Cardiac septum (tissue), 1 donor: ENCODE measurements around the gene MZB1. TPM values are rescaled to one million over a fixed set of nuclear protein-coding genes. Genes with fewer than 3 reads are reported as not detected.
A peak's percentile ranks its signal among the peaks of the same experiment; 100 is the strongest.

Source experiments
- DNase-seq: peaks from one replicate; pipeline ENCODE4 v3.0.0-alpha.2; 2020; ENCODE audit warnings: low spot score
- intact Hi-C: fragments of 100-400 bp; cut with DNase I; formaldehyde crosslinking; loops from one replicate; pipeline ENCODE4 v1.14.0; 2022
- long read RNA-seq: library from polyadenylated mRNA; unstranded; transcript quantifications from one replicate; pipeline ENCODE4 v2.0.0, GENCODE V29; 2021
- total RNA-seq: library from RNA; stranded (reverse); fragmentation: NEBNext Ultra II Directional; extraction: Animal tissue kit (Norgen Biotek cat#: 25700); gene quantifications from one replicate; pipeline ENCODE4 v1.2.1, GENCODE V29; 2021
- donor health status: DM: no; HTN: no; CAD: no.

Gene MZB1, protein sequence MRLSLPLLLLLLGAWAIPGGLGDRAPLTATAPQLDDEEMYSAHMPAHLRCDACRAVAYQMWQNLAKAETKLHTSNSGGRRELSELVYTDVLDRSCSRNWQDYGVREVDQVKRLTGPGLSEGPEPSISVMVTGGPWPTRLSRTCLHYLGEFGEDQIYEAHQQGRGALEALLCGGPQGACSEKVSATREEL
- 0.51 TPM for total RNA-seq
- long read RNA-seq, result 0 reads

DNA sequence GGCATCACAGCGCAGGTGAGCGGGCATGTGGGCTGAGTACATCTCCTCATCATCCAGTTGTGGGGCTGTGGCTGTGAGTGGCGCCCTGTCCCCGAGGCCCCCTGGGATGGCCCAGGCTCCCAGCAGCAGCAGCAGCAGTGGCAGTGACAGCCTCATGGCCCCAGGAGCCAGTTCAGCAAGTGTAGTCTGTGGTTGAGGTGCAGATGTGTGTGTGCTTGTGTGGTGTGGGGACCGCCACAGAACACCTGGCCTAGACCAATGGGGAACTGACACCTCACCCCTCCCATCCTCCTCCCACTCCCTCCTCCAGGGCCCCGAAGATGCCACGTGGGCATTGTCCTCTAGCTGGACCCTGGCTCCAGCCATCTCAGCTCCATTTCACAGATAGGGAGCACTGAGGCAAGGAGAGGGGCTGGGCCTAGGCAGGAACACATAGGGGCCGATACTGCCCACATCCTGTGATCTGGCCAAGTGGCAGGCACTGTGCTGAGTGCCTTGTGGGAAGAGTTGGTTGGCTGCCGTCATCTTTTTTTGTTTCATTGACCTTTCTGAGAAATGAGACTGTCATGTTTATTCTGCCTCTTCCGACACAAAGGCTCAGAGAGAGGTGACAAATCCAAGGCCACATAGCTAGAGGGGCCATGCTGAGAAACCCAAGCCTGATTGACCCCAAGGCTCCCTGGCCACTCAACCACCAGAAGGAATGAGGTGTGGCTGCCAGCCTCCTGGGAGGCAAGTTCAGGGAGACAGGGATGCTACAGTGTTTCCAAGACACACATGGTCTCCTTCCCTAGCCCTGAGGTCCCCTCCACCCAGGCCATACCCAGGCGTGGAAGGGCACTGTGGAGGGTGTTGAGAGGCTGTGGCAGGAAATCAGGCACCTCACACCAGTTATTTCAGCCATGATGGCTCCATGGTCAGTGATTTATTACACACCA lies at the start of gene MZB1:
MZB1 (minus strand) TSS at position 213 of the 938 bp plus-strand sequence; CDS start at position 156, 57 bp downstream.
- intact Hi-C loops, result loop anchor here (5.0 kb wide), 3 partner anchors 48 to 123 kb away; partner anchors contain the start of genes MATR3 and PAIP2
- peak; percentile 55 for DNase-seq

DNA sequence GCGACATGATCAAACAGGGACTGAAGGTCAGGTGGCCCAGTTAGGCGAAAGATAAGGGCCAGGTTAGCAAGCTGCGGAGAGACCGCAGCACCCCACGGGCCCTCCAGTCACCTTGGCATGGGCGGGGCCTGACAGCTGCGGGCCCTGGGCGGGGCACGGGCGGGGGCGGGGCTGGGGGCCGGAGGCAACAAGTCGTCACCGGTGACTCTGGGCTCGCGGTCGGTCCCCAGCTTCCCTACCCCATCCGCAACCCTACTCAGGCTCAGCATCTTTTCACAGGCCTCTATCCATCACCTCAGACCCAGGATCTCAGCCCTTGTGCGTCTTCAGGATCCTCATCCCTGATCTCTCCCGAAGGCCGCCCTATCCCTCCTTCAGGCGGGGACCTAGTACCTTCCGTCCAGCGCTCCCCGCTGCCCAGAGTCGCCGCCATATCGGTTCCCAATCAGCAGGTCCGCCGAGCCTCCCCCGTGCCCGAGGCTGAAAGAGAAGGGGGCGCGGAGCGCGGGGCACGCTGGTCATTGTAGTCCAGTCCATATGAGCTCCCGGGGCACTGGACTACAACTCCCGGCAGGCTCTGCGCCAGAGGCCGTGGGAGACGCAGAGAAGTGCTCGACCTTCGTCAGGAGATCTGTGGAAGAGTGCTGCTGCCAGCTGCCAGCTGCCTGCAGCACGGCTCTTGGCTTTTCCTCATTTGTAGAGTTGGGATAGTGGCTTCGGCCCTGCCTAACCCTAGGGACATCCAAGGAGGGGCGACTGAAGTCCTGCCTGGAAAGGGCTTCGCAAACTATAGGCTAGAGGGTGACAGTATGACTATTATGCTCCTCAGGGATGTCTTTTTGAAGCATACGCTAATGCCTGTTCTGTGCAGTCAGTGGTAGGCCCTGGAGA lies 49.5 kb upstream of the MZB1 start, which contains the start of gene DNAJC18:
DNAJC18 (minus strand) TSS at position 513 of the 891 bp plus-strand sequence; CDS start at position 433, 80 bp downstream.
- intact Hi-C loops, result loop anchor here (5.0 kb wide), 1 partner anchor 78 kb away; no protein-coding TSS in a partner anchor
- DNase-seq, result peak; percentile 97

DNA sequence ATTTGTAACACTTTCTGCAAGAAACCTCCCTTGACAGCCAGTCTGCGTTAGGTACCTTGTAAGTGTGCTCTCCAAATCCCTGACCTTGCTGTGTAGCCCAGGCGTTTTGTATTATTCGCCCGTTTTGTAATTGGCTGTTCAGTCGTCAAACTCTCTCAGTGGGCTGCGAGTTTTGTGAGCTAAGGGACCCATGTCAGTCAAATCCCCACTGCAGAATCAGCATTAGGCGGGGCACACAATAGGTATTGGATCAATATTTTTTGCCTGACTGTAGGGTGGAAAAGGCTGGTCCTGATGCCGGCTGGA lies 48.9 kb upstream of the MZB1 start:
- intact Hi-C loops, result loop anchor here (5.0 kb wide), 1 partner anchor 79 kb away; no protein-coding TSS in a partner anchor
- DNase-seq, result no peak

DNA sequence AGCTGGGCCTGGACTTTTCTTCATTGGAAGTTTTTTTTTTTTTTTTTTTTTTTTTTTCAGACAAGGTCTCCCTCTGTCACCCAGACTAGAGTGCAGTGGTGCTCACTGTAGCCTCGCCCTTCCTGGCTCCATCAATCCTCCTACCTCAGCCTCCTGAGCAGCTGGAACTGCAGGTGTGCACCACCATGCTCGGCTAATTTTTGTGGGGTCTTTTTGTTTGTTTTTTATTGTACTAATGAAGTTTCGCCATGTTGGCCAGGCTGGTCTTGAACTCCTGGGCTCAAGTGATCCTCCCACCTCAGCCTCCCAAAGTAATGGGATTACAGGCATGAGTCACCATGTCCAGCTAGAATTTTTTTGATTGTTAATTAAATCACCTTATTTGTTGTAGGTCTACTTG lies 46.0 kb upstream of the MZB1 start:
- intact Hi-C loops, result loop anchor here (5.0 kb wide), 1 partner anchor 82 kb away; no protein-coding TSS in a partner anchor

DNA sequence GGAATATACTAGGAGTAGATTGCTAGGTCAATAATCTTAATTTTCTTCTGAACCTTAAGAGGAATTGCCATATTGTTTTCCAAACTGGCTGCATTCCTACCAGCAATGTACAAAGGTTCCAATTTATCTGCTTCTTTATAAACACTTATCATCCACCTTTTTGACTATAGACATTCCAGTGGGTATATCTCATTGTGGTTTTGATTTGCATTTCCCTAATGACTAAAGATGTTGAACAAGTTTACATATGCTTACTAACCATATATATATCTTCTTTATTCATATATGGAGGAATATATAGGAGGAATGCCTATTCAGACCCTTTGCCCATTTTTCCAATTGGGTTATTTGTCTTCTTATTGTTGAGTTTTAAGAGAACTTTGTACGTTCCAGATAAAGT lies 42.0 kb upstream of the MZB1 start:
- no peak for DNase-seq
- intact Hi-C loops, result no loop called here

More for the DNA sequence above, 46.0 kb upstream of the MZB1 start:
- no peak for DNase-seq

DNA sequence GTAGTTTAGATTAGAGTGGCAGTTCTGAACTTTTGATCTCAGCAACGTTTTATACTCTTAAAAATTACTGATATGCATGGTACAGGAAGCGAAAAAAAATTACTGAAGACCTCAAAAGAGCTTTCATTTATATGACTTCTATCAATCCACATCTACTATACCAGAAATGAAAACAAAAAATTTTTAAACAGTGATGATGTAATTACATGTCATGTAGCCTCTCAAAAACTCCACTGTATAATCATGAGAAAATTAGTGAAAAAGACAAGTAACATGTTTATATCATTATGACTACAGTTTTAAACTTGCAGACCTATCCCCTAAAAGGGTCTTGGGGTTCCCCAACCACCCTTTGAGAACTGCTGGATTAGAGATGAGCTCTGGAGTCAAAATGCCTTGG lies 40.3 kb upstream of the MZB1 start:
- no peak for DNase-seq
- intact Hi-C loops, result no loop called here

DNA sequence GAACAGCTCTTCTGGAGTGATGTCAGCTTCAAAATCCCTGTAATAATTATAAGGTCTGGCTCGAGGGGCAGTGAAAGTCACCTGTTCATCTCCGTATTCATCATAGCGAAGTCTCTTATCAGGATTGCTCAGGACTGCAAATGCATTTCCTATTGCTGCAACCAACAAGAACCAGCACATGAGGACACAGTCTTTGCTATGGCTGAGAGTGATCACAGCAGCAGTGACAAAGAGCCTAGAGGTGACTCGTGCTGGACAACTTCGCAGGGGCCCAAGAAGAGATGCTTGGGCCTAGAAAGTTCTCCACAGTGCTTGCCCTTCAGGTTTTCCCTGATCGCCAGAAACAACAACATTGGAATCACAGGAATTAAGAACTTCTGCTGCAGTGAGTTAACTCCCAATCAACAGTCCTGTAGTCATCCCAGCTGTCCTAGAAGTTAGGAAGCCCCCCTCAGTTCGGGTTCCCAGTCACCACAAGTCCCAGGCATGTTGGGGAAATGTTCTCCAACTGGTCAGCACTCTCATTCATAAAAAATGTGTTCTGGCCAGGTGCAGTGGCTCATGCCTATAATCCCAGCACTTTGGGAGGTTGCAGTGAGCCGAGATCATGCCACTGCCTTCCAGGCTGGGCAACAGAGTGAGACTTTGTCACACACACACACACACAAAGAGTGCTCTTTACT lies 36.6 kb upstream of the MZB1 start:
- intact Hi-C loops, result loop anchor here (10.0 kb wide), 1 partner anchor 338 kb away; no protein-coding TSS in a partner anchor
- DNase-seq, result no peak

DNA sequence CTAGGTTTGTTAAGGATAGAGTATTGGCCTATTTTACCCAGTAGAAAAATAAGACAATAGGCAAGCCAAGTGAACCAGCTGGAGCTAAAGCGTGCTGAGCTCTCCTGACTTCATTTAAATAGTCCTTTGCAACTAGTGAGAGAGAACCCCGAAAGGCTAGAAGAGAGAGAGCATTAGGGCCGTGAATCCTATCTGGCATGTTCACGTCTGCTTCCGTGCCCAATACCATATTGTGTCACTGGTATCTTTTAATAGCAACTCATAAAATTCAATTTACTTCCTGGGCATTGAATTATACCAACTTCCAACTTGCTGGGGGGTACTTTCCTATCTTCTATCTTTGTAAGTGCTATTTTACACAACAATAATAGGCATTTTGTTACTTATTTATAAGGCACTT lies 35.8 kb upstream of the MZB1 start:
- no peak for DNase-seq
- intact Hi-C loops, result loop anchor here (10.0 kb wide), 1 partner anchor 339 kb away; no protein-coding TSS in a partner anchor

DNA sequence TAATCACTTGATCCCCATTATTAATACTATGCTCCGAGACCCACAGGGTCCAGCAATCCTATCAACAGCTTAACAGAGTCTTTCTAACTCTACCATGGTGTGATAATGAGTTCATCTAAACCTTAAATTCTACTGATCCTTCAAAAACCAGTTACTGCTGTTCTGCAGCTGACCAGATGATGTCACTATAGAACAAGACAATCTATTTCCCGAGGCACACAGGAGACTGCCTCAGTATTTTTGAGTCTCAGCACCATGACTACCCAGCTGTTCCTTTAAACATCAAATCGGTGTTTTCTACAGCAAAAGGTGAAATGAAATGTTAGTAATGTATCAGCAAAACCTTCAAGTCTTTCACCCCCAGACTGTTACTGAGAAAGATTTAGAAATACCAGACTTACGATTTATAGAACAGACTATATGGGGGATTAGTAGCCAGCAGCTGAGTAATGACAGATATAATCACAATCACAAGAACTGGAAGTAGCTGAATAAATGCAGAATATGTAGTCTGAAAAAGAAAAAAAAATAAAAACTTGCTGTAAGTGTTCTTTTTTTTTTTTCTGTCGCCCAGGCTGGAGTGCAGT lies 32.7 kb upstream of the MZB1 start:
- intact Hi-C loops, result loop anchor here (10.0 kb wide), 1 partner anchor 342 kb away; no protein-coding TSS in a partner anchor
- DNase-seq, result no peak

DNA sequence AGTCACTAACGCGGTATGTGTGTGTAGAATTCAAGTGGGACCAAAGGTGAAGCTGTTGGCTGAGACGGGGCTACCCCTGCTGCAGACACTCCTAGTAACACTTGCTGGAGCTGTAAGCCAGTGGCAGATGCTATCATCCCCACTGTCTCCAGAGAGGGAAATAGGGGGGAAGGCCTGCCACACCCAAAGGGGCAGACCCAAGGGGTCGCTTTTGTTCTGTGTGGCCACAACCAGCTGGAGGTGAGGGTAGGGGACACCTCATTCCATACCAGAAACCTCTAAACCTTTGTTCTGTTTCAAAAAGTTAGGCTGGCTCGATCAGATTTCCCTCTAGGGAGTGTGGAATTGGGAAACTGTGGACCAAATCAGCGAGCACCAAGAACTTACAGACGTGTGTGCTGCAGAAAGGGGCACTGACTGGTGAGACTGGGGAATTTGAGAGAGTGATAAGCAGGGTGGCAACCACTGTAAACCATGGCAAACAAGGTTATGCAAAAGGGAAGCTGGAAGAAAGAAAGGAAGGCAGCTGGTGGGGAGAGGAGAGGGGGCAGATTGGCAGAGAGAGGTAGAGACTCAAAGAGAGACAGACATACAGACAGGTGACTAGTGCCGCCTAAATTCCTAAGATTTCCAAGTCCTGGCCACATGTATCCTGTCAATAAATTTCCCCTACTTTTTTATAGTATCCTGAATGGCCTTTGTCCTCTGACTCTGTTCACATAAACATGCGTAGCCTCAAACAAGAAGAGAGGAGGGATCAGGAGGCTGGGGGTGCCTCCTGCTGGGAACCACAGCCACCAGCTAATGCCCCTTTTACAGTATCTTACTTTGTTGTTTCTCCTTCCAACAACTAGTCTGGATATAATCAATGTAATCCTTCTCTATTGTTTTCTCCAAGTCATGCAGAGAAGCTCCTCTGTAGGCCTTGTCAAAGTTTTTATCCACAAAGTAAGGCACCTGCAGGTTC lies 29.8 kb upstream of the MZB1 start:
- intact Hi-C loops, result loop anchor here (2.0 to 10.0 kb wide), 3 partner anchors 25 to 345 kb away; partner anchors contain the start of gene PROB1
- DNase-seq, result no peak

DNA sequence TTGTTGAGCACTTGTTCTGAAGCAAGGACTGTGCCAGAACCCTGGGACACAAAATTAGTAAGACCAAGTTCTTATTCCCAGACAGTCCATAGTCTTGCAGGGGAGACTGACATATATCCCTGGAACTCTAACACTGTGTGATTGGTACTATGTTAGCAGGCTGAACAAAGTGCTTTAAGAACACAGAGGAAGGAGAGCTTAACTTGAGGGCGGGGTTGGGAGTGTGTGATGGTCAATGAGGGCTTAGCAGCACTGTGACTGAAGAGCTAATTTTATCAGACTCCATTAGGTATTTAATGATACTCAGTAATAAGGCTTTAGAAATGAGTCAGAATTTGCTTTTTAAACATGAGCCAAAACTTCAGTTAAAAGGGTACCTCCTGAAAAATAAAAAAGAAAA lies 29.1 kb upstream of the MZB1 start:
- intact Hi-C loops, result loop anchor here (2.0 to 5.0 kb wide), 2 partner anchors 24 to 234 kb away; partner anchors contain the start of gene PROB1
- no peak for DNase-seq

DNA sequence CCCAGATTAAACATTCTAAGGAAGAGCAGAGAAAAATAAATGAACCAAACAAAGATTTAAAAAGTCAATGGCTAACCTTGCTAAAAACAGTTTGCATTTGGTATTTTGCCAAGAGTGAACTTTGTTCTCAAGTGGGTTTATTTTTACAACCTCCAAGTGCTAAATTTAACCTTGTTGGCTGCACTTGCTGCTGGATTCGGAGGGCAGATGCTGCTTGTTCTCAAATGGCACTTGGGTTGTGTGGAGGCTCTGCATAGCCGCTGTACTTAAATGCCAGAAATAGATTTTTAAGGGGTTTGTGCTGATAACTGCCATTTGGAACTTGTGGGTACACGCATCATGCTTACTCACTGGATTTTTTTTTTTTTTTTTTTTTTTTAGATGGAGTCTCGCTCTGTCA lies 27.5 kb upstream of the MZB1 start:
- intact Hi-C loops, result loop anchor here (5.0 kb wide), 1 partner anchor 235 kb away; no protein-coding TSS in a partner anchor
- DNase-seq, result no peak

DNA sequence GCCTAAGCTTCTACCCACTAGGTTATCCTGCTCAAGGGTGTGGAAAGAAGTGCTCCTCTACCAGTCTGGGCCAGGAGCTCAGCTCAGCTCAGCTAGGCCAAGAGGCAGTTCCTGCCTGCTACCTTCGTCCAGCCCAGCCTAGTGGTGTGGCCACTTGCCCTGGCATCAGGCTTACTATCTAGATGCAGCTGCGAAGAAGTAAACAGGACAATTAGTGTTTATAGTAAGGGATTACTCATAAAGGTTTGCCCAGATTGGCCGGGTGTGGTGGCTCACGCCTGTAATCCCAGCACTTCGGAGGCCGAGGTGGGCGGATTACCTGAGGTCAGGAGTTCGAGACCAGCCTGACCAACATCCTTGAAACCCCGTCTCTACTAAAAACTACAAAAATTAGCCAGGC lies 26.9 kb upstream of the MZB1 start:
- intact Hi-C loops, result loop anchor here (5.0 kb wide), 1 partner anchor 236 kb away; no protein-coding TSS in a partner anchor
- DNase-seq, result no peak

DNA sequence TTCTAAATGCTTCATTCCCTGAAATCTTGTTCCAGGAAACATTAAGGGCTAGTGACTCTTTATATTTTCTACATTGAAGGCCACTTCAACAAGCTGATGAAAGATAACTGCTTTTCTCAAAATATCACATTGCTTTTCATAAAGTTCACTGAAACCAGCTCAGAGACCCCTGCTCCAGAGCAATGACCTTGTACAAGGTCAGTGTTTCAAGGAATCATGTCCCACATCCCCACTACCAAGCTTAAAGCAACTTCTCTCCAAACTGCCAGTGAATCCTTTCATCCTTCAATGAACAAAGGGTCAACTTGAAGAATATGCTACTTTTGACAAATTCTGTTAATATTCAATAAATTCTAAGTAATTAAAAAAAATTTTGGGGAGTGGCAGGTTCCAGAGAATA lies 26.2 kb upstream of the MZB1 start:
- intact Hi-C loops, result loop anchor here (5.0 kb wide), 1 partner anchor 236 kb away; no protein-coding TSS in a partner anchor

DNA sequence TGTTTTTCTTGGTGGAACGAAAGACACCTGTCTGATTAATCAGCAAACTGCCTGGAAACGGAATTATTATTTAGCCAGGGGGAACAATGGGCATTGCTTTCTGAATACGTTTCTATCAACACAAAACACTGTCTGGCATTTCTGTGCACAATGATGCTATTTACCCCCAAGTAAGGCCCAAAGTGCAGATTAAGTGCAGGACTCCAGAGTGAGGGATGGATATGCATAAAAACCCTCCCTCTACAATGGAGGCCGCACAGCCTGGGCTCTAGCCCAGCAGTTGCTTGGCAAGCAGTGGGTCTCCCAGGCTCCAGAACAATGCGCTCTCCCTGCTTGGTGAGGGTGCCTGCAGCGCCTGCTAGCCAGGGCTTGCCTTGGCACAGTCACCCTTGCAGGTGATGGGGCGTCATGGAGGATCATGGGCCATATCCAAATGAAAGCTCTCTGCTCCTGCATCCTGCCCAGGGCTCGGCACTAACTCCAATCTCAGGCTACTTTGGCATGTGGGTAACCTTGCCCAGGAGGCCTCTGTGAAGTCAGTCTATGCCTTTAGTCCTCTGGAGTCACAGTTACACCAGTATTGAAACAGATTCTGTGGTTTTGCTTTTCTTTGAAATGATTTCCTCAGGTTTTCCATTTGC lies 25.6 kb upstream of the MZB1 start:
- intact Hi-C loops, result loop anchor here (5.0 kb wide), 1 partner anchor 237 kb away; no protein-coding TSS in a partner anchor
- DNase-seq, result peak; percentile 85

More for the DNA sequence above, 26.2 kb upstream of the MZB1 start:
- no peak for DNase-seq

DNA sequence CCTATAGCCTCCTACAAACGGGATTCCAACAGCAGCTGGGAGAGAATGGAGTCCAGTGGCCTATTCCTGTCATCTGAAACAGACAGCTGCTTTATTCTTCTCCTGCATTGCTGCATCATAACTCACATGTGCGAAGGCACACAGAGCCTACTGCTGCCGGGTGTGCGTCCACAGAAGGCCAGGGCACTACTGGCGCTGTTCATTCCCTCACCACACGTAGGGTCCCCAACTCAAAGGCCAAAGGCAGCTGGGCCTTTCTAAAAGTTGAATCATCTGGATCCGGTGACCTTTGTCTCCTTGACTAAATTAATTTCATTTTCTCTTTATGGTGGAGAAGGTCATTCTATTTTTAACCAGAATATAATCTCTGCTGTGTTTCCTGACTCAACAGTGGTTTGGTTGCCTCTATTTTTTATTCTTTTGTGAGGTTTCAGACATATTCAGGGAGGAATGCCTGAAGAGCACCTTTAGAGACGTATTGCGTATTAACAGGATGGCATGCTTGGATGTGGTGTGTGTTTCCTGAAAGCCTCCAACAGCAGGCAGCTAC lies 24.9 kb upstream of the MZB1 start:
- intact Hi-C loops, result loop anchor here (5.0 kb wide), 1 partner anchor 238 kb away; no protein-coding TSS in a partner anchor
- DNase-seq, result no peak
